ENCODE results near the gene DOCK8. TPM values are rescaled to one million over a fixed set of nuclear protein-coding genes. Genes with fewer than 3 reads are reported as not detected.

The DOCK8 gene
- total and polyA plus RNA-seq, 10 of the 15 experiments (the other 5 are each of a cell fraction or from before 2014, with no cell fraction given) = 35.4 to 100 (median 44.7) TPM

DNA sequence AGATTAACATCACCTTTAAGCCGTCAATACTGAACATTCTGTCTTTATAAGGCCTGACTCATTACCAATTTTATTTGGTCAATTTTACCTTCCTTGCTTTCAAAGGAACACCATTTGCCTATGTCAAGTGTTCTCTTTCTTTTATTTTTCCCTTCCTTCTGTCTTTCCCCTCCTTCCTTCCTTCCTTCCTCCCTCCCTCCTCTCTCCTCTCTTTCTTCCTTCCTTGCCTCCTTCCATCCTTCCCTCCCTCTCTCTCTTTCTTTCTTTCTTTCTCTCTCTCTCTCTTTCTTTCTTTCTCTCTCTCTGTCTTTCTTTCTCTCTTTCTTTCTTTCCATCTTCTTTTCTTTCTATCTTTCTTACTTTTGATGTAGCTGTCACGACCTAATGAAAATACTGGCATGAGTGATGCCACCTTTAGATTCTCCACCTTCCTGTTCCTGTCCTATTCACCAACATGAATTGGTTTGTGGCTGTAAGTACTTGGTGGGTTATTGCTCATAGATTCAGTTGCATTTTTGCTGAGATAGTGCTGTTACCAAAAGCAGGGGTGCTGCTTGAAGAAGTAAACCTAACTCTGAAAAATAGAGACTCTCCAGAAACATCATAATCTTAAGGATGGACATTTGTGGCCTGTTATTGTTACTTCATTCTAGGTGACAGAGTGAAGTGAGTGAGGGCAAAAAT lies 33.8 kb downstream of the DOCK8 start:
- FAIRE-seq (no peak), ATAC-seq (no peak), DNase-seq (ENCODE audit: low read depth, low spot score) (no peak)
- Histone ChIP-seq H3K9ac (ENCODE audit: control insufficient read depth, insufficient read depth, low read length) (no peak overlapping the region), H3K79me2 (ENCODE audit: control insufficient read depth, insufficient read depth, low read length) (no peaks in the 10 kb centered on the region), H3K27me3 (replicated peaks in 1 of 2; ENCODE audit: control insufficient read depth in 2 of 2, insufficient read depth in 2 of 2, low read length in 1 of 2) (no peaks in the 10 kb centered on the region), H2AFZ (ENCODE audit: control insufficient read depth, low read depth, low read length) (no peak overlapping the region), H3K27ac (ENCODE audit: control insufficient read depth, insufficient read depth) (no peak overlapping the region), H3K4me3 (no peak overlapping the region), H4K20me1 (ENCODE audit: control insufficient read depth, insufficient read depth) (no peaks in the 10 kb centered on the region; the same call in 1 of the 2 replicates), H3K4me2 (ENCODE audit: control insufficient read depth, insufficient read depth) (no peak overlapping the region), H3K9me3 (replicated peaks; ENCODE audit: control insufficient read depth, insufficient read depth, low read length) (no peaks in the 10 kb centered on the region), H3K36me3 (ENCODE audit: control insufficient read depth in 2 of 2, insufficient read depth in 2 of 2, low read length in 1 of 2) (no peaks in the 10 kb centered on the region), H3K4me1 (ENCODE audit: control insufficient read depth, insufficient read depth, low read length) (no peaks in the 10 kb centered on the region)
- BruUV-seq (replicated peaks) = no TSS peak
- in situ Hi-C loops (cut with MboI) = no loop called here
- ChIA-PET CTCF (no interaction called here), RAD21 (ENCODE audit: unreplicated experiment) (interaction anchor here (0.6 kb wide), 1 partner anchor 111 kb away, joined by 3 read pairs; no protein-coding TSS in a partner anchor), SMC1A (ENCODE audit: uncharacterized antibody, unreplicated experiment) (interaction anchor here (0.9 kb wide), 1 partner anchor 34 kb away, joined by 3 read pairs; no protein-coding TSS in a partner anchor), POLR2A (no interaction called here)
- WGBS (ENCODE audit: insufficient coverage, insufficient replicate concordance, low lambda C conversion rate, missing lambda C conversion rate) = 52% methylated on average over 2 of the region's 2 CpGs
- intact Hi-C loops (cut with micrococcal nuclease; ENCODE audit: unreplicated experiment) = no loop called here
- no peak for TF ChIP-seq PBX3 (IDR thresholded peaks at IDR 0.05; ENCODE audit: insufficient replicate concordance, low read depth, low read length)
- TF ChIP-seq POLR2AphosphoS5 (IDR thresholded peaks at IDR 0.05; ENCODE audit: low read length) = no peak
- TF ChIP-seq, protein P1, sequence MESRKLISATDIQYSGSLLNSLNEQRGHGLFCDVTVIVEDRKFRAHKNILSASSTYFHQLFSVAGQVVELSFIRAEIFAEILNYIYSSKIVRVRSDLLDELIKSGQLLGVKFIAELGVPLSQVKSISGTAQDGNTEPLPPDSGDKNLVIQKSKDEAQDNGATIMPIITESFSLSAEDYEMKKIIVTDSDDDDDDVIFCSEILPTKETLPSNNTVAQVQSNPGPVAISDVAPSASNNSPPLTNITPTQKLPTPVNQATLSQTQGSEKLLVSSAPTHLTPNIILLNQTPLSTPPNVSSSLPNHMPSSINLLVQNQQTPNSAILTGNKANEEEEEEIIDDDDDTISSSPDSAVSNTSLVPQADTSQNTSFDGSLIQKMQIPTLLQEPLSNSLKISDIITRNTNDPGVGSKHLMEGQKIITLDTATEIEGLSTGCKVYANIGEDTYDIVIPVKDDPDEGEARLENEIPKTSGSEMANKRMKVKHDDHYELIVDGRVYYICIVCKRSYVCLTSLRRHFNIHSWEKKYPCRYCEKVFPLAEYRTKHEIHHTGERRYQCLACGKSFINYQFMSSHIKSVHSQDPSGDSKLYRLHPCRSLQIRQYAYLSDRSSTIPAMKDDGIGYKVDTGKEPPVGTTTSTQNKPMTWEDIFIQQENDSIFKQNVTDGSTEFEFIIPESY (IDR thresholded peaks at IDR 0.05) = no peak
- no peak for TF ChIP-seq JUNB (IDR thresholded peaks at IDR 0.05)
- no peak for TF ChIP-seq SUZ12 (IDR thresholded peaks at IDR 0.05; ENCODE audit: unreplicated experiment)
- no peak for TF ChIP-seq MEF2A (IDR thresholded peaks at IDR 0.05; ENCODE audit: insufficient read depth, low read depth, low read length)
- TF ChIP-seq, protein P2, sequence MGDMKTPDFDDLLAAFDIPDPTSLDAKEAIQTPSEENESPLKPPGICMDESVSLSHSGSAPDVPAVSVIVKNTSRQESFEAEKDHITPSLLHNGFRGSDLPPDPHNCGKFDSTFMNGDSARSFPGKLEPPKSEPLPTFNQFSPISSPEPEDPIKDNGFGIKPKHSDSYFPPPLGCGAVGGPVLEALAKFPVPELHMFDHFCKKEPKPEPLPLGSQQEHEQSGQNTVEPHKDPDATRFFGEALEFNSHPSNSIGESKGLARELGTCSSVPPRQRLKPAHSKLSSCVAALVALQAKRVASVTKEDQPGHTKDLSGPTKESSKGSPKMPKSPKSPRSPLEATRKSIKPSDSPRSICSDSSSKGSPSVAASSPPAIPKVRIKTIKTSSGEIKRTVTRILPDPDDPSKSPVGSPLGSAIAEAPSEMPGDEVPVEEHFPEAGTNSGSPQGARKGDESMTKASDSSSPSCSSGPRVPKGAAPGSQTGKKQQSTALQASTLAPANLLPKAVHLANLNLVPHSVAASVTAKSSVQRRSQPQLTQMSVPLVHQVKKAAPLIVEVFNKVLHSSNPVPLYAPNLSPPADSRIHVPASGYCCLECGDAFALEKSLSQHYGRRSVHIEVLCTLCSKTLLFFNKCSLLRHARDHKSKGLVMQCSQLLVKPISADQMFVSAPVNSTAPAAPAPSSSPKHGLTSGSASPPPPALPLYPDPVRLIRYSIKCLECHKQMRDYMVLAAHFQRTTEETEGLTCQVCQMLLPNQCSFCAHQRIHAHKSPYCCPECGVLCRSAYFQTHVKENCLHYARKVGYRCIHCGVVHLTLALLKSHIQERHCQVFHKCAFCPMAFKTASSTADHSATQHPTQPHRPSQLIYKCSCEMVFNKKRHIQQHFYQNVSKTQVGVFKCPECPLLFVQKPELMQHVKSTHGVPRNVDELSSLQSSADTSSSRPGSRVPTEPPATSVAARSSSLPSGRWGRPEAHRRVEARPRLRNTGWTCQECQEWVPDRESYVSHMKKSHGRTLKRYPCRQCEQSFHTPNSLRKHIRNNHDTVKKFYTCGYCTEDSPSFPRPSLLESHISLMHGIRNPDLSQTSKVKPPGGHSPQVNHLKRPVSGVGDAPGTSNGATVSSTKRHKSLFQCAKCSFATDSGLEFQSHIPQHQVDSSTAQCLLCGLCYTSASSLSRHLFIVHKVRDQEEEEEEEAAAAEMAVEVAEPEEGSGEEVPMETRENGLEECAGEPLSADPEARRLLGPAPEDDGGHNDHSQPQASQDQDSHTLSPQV (IDR thresholded peaks at IDR 0.05) = no peak
- TF ChIP-seq FOXM1 (IDR thresholded peaks at IDR 0.05; ENCODE audit: low read depth, low read length) = no peak
- TF ChIP-seq BRCA1 (IDR thresholded peaks at IDR 0.05; ENCODE audit: low read depth, low read length) = no peak
- TF ChIP-seq, protein P3, sequence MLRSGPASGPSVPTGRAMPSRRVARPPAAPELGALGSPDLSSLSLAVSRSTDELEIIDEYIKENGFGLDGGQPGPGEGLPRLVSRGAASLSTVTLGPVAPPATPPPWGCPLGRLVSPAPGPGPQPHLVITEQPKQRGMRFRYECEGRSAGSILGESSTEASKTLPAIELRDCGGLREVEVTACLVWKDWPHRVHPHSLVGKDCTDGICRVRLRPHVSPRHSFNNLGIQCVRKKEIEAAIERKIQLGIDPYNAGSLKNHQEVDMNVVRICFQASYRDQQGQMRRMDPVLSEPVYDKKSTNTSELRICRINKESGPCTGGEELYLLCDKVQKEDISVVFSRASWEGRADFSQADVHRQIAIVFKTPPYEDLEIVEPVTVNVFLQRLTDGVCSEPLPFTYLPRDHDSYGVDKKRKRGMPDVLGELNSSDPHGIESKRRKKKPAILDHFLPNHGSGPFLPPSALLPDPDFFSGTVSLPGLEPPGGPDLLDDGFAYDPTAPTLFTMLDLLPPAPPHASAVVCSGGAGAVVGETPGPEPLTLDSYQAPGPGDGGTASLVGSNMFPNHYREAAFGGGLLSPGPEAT (IDR thresholded peaks at IDR 0.05; ENCODE audit: low read depth) = no peak
- no peak for TF ChIP-seq SPI1 (IDR thresholded peaks at IDR 0.05; ENCODE audit: borderline replicate concordance, insufficient read depth, low read depth, low read length)
- TF ChIP-seq KAT2A (conservative IDR thresholded peaks at IDR 0.05; ENCODE audit: control insufficient read depth, low read depth, low read length) = no peak
- no peak for TF ChIP-seq TBL1XR1 (IDR thresholded peaks at IDR 0.05; ENCODE audit: low read depth, low read length)
- TF ChIP-seq EP300 (IDR thresholded peaks at IDR 0.05; ENCODE audit: borderline replicate concordance in 1 of 2, control insufficient read depth in 1 of 2, low read depth in 2 of 2, low read length in 2 of 2) = no peak

All from GM12878 (cell line).